HG02763 (cell line): ENCODE results near the gene NFE2L3.
"Not testable (repeated sequence)": the region's sequence is repeated elsewhere in the genome, so short reads cannot be mapped to it uniquely, and the experiment has no call there.

ENCODE experiments used
- ATAC-seq: cut with Tn5 transposase; IDR thresholded peaks from one replicate; pipeline ENCODE4 v1.9.1; 2021; ENCODE audit warnings: mild to moderate bottlenecking, moderate library complexity; ENCODE audit not compliant: unreplicated experiment

The NFE2L3 gene

DNA sequence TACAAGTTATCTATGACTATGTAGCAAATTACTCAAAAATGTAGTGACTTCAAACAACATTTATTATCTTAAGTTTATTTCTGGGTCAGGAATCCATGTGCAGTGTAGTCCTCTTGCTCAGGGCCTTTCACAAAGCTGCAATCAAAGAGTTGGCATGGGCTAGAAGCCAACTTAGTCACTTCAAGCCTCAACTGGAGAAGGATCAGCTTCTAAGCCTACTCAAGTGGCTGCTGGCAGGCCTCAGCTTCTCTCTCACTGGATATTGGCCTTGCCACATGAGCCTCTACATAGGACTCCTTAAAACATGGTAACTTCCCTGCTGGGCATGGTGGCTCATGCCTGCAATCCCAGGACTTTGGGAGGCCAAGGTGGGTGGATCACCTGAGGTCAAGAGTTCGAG is 5.0 kb upstream of the NFE2L3 start:
- no peak for ATAC-seq

DNA sequence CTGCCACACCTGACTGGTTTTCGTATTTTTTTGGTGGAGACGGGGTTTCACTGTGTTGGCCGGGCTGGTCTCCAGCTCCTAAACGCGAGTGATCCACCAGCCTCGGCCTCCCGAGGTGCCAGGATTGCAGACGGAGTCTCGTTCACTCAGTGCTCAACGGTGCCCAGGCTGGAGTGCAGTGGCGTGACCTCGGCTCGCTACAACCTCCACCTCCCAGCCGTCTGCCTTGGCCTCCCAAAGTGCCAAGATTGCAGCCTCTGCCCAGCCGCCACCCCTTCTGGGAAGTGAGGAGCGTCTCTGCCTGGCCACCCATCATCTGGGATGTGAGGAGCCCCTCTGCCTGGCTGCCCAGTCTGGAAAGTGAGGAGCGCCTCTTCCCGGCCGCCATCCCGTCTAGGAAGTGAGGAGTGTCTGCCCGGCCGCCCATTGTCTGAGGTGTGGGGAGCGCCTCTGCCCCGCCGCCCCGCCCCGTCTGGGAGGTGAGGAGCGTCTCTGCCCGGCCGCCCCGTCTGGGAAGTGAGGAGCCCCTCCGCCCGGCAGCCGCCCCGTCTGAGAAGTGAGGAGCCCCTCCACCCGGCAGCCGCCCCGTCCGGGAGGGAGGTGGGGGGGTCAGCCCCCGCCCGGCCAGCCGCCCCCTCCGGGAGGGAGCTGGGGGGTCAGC is 4.2 kb upstream of the NFE2L3 start:
- not testable (repeated sequence) for ATAC-seq

DNA sequence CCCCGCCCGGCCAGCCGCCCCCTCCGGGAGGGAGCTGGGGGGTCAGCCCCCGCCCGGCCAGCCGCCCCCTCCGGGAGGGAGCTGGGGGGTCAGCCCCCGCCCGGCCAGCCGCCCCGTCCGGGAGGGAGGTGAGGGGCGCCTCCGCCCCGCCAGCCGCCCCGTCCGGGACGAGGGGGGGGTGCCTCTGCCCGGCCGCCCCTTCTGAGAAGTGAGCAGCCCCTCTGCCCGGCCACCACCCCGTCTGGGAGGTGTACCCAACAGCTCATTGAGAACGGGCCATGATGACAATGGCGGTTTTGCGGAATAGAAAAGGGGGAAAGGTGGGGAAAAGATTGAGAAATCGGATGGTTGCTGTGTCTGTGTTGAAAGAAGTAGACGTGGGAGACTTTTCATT is 3.7 kb upstream of the NFE2L3 start:
- not testable (repeated sequence) for ATAC-seq

DNA sequence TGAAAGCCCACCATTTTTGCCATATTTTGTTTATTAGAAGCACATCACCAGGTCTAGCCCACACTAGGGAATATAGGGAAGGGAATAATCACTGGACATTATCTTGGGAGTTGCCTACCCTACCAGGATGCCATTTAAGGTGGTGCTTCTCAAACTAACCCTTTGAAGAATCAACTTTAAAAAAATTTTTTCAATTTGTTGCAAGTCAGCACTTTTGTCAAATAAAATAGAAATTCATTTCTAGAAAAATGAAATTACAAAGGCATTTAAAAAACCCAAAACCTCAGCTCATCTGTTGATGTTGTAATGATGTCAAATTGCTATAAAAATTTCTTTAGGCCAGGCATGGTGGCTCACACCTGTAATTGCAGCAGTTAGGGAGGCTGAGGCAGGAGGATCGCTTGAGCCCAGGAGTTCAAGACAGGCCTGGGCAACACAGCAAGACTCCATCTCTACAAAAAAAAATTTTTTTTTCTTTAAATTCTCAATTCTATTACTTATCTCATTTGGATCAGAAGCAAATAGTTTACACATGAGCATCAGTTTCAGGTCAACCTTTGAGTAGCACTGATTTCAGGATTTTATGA is 2.5 kb upstream of the NFE2L3 start:
- no peak for ATAC-seq

DNA sequence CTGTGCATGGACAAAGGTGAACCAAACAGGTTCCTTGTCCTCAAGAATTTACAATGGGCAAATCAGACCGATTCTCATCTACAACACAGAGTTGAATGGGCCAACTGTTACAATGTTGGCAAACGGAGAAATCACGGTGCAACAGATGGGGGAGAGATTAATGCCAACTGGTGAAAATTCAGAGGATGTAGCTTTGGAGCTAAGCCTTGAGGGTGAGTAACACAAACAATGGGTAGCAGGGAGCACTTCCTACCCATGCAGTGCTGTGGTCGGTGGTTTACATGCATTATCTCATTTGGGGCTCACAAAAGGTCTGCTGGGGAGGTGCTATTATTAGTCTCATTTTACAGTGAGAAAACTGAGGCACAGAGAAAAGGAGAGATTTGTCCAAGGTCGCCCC is 902 bp upstream of the NFE2L3 start:
- ATAC-seq = no peak

DNA sequence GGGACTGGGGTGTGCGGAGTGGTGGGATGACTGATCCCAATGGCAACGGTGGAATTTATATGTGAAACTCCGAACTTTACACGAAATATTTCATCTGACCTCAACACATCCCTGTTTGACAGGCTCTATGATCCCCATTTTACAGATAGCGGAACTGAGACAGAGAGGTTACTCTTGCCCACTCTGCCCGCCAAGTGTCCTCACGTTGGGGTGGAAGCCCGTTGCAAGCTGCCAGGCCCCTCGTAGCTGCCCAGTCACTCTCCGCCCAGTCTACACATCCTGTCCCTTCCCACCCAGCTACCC is 397 bp upstream of the NFE2L3 start:
- ATAC-seq = no peak

DNA sequence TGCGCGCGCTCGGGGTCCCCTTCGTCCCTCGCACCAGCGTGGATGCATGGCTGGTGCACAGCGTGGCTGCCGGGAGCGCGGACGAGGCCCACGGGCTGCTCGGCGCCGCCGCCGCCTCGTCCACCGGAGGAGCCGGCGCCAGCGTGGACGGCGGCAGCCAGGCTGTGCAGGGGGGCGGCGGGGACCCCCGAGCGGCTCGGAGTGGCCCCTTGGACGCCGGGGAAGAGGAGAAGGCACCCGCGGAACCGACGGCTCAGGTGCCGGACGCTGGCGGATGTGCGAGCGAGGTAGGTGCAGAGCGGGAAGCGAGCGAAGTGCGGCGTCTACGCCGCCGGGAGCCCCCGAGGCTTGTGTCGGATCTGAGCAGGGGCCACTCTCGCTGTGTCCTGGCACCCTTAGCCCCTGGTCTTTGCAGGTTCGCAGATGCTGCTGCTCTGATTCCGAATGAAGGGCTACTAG is 813 bp downstream of the NFE2L3 start:
- peak; percentile 21 for ATAC-seq

DNA sequence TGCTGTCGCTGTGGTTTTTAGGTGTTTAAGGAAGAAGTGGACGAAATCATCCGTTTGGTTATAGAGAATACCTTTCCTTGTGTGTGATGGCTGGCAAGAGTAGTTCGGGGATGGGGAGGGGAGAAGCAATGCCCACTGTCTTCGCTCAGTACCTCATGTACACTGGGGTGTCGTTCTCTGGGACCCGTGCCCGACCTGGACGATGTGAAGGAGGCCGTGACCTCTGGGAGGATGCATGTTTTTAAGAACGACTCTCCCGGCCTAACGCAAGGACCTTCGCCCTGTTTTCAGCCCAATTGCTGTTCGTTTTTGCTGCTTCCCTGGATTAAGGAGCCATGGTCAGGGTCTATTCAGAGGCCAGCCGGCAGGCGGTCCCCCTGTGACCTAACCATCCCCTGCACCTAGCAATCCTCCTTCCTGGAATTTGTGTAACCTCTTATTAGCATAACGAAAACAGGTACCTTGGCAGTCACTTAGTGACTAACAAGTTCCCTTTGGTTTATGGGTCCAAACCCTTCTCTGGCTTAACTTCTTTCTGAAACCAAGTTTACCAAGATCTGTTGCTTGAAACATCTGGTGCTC is 1.3 kb downstream of the NFE2L3 start:
- ATAC-seq = no peak

DNA sequence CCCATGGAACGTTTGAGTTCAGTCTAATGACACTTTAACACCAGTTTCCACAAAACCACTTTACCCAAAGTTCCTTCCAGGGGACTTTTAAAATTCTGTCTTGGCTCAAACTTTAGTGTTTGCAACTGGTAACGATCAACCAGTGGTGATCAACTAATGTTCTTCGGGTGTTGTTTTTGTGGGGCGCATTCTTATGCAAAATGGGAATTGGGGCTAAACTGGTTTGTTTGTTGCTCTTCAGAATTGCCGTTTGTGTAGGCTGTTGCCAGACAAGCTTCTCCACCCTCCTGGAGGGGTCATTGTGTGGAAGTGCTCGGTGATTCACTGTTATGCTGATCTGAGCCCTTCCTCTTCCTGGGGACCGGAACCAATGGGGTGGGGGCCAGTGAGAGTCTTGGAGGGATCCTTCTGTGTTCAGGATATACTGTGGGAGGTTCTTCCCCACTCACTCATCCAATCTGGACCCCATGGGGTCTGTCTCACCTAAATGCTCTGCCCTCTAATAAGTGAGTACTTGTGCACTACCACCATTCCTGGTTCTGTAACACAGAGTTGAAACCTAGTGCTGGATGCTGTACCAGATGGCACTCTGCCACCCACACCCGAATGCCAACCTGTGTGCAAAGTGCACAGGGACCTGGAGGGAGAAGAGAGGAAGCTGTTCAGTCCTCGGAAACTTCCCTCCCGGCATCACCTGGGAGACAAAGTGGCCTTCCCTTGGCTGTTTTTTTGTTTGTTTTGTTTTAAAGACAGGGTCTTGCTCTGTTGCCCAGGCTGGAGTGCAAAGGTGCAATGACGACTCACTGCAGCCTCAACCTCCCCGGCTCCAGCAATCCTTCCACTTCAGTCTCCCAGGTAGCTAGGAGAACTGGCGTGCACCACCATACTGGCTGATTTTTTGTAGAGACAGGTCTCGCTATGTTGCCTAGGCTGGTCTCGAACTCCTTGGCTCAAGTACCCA is 2.1 kb downstream of the NFE2L3 start:
- ATAC-seq = no peak

DNA sequence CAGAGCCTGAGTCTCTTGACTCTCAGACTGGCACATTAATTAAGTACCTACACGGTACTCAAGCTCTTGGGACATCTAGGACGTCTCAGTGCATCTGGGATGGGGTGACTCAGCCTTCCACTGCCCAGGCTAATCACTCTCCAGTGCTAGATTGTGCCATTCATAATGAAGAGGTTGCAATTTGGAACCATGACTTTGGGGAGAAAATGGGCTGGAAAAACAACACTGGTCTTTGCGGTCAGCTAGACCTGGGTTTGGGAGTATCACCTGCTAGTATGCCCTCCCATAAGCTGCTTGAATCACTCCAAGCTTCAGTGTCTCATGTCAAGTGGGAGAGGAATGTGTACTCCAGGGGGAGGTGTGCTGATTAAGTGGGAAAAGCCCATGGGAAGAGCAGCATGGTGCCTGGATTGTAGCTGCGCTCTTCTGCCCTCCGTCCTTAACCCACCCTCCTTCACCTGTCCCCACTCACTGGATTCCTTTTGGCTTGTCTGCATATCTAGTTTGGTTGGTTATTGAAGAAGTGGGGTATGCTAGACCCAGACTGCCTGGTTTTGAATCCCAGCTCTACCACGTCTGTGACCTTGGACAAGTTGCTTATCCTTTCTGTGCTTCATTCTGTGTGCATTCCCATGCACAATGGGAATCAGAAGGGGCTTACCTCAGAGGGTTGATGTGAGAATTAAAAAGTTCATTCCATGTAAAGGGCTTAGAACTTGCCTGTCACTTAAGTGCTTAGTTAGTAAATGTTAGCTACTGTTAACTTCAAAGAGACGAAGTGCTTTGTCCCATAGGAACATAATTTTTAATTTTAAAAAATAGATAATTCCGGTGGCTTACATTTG is 3.8 kb downstream of the NFE2L3 start:
- ATAC-seq = no peak

DNA sequence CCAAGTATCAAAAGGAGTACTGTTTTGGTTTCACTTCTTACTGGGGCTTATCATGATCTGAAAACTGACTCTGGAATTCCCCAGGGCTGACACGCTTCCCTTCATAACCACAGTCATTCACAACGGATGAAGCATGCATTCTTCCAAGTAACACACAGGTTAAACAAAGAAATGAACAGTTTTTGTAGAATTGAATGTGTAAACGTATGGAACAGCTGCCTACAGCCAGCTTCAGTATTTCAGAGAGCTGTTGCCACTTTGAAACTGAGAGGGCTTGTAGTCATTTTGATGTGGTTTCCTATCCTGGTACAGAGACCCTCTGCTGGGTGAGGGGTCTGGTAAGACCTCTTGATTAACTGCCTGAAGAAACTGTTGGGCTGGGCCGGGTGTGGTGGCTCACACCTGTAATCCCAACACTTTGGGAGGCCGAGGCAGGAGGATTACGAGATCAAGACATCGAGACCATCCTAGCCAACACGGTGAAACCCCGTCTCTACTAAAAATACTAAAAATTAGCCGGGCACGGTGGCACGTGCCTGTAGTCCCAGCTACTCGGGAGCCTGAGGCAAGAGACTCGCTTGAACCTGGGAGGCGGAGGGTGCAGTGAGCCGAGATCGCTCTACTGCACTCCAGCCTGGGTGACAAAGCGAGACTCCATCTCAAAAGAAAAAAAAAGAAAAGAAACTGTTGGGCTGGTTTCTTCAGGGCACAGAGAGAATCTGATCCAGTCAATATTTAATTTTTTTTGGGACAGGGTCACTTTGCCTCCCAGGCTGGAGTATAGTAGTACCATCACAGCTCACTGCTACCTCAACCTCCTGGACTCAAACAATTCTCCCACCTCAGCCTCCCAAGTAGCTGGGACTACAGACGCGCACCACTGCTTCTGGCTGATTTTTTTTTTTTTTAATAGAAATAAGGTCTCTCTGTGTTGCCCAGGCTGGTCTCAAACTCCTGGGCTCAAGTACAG is 4.7 kb downstream of the NFE2L3 start:
- ATAC-seq = peak; percentile 25

DNA sequence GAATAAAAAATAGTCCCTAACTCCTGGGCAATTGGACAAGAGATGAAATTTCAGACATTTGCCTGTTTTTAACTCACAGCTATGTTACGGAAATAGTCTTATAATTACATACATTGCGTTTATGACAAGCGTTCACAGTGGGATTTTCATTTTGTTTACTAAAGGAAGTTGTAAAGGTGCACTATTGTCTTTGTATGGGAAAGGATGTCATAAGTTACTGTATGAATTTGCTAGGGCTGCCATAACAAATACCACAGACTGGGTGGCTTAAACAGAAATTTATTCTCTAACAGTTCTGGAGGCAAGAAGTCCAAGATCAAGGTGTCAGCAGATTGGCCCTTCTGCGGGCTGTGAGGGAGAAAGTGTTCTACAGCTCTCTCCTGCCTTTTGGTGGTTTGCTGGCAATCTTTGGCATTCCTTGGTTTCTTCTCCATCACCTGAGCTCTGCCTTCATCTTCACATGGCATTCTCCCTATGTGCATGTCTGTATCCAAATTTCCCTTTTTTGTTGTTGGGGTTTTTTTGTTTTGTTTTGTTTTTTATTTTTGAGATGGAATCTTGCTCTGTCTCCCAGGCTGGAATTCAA is 5.6 kb downstream of the NFE2L3 start:
- ATAC-seq = no peak

DNA sequence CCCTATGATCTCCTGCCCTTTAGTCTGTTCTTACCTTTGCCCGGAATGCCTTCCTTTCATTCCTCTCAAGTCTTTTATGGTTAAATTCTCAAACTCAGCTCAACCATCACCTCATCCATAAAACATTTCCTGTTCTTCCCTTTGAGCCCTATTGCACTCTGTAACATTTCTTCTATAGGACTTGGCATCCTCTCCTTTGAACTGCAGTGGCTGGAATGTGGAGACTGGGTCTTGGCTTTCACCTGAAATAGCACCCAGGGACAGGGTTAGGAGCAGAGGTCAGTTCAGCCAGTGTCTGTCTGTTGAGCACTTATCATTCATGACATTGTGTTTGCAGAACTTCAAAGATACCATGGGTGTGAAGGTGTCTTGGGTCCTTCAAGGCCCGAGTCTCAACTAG is 7.2 kb downstream of the NFE2L3 start:
- ATAC-seq = no peak

DNA sequence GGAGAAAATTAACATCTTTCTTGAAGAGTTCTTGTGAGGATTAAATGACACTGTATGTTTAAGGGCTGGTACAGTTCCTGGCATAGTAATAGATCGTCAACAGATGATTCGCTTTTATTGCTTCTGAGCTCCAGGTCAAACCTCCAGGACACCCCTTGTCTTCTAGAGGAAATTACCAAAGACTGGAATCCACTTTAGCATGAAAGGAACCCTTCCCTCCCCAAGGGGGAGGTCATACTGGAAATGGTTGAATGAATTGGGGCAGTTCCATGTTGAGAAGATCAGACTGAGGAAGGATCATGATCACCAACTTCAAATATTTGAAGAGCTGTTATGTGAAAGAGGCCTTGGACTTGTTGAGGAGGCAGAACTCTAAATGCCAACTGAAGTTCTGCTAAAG is 8.9 kb downstream of the NFE2L3 start:
- ATAC-seq = no peak

DNA sequence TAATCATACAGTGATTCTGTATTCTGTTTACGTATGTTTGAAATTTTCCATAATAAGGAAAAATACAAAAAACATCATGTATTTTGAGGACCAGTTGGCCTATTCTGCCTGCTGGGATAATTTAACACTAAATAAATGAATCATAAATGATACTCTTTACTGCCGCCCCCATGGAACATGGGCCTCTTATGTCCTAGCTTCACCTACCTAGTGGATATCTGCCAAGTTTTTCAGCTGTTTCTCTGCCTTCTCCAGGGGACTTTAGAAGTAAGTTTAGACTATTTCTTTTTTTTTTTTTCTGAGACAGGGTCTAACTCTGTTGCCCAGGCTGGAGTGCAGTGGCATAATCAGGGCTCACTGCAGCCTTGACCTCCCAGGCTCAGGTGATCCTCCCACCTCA is 10.4 kb downstream of the NFE2L3 start:
- no peak for ATAC-seq

DNA sequence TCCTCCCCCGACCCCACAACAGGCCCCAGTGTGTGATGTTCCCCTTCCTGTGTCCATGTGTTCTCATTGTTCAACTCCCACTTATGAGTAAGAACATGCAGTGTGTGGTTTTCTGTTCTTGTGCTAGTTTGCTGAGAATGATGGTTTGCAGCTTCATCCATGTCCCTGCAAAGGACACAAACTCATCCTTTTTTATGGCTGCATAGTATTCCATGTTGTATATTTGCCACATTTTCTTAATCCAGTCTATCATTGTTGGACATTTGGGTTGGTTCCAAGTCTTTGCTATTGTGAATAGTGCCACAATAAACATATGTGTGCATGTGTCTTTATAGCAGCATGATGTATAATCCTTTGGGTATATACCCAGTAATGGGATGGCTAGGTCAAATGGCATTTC is 11.8 kb downstream of the NFE2L3 start:
- ATAC-seq = not testable (repeated sequence)

DNA sequence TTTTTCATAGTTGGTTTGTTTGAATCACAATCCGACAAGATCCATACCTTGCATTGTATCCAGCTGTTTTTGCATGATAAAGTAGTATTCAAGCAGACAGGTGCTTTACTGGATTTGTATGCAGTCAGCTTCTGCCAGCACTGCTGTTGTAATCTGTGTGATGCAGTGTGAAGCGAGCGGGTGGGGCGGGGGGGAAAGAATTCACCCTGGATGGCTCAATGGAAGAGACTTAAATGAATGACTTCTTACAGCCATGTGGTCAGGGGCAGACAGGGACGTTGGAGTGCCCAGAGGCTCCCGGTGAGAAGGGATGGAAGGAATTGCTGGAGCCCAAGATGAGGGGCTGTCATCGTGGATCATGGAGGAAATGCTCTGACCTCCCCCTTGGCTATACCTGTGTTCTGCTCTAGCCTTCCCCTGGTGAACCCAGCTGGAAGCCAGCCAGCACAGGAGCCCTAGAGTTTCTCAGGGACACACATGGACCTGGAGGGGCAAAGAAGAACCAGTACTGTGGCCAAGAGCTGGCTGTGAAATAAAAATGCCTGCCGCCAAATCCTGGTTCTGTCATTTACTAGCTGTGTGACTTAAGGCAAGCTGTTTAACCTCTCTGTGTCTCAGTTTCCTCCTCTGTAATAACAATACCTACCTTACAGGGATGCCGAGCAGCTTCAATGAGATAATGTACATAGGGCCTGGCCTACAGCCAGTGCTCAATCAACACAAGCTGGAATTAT is 14.1 kb downstream of the NFE2L3 start:
- no peak for ATAC-seq

DNA sequence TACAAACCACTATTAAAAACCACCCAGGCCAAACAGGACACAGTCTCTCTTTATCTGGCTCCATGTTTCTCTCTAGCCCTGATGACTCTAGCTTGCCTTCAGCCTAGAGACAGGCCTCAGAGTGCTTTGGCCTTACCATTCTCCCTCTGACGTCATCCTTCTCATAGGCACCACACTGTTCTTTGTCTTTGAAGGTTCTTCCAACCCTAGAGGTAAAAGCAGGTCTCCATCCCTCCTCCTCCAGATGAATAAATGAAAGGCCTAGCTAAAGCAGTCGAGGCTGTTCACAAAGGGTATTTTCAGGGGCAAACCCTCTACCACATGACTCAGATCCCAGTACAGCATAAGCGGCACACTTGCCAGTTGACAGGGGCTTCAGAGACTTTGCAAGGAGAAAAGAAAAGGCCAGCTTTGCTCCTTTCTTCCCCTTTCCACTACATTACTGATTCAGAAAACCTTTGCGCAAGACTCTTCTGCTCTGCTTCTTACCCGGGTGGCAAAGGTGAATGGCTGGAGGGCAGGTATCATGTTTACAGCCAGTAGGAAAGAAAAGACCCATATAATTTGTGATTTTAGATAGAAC is 14.8 kb downstream of the NFE2L3 start:
- ATAC-seq = peak; percentile 22
